ENCODE data around the gene FGD6.

The FGD6 gene

GRCh38 chr12:95037906-95038305, 179.4 kb downstream of the FGD6 start:
- TF ChIP-seq, protein P1, sequence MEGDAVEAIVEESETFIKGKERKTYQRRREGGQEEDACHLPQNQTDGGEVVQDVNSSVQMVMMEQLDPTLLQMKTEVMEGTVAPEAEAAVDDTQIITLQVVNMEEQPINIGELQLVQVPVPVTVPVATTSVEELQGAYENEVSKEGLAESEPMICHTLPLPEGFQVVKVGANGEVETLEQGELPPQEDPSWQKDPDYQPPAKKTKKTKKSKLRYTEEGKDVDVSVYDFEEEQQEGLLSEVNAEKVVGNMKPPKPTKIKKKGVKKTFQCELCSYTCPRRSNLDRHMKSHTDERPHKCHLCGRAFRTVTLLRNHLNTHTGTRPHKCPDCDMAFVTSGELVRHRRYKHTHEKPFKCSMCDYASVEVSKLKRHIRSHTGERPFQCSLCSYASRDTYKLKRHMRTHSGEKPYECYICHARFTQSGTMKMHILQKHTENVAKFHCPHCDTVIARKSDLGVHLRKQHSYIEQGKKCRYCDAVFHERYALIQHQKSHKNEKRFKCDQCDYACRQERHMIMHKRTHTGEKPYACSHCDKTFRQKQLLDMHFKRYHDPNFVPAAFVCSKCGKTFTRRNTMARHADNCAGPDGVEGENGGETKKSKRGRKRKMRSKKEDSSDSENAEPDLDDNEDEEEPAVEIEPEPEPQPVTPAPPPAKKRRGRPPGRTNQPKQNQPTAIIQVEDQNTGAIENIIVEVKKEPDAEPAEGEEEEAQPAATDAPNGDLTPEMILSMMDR (IDR thresholded peaks at IDR 0.05; ENCODE audit: low read depth, low read length), result no peak

GRCh38 chr12:95034750-95035149, 182.5 kb downstream of the FGD6 start:
- no peak overlapping the region for H3K4me3 ChIP-seq (ENCODE audit: low read depth, low read length)
- TF ChIP-seq, protein P1 (IDR thresholded peaks at IDR 0.05; ENCODE audit: low read depth, low read length), result no peak

More at GRCh38 chr12:95037906-95038305, 179.4 kb downstream of the FGD6 start:
- no peak overlapping the region for H3K4me3 ChIP-seq (ENCODE audit: low read depth, low read length)

Measured in WI38 (cell line).